Cardiac muscle cell (in vitro differentiated cells and primary cell): Measurements from ENCODE around the gene ELFN1. TPM values are rescaled to one million over a fixed set of nuclear protein-coding genes. Genes with fewer than 3 reads are reported as not detected.

Source experiments
- DNase-seq, 2 donors: peaks; one replicate each; pipeline versions ENCODE4 v3.0.0 to v3.0.0-alpha.2; 2010 to 2017; ENCODE audit warnings: low read depth in 1 of 2, low spot score in 1 of 2
- H3K27ac ChIP-seq: fragments of 200-600 bp; sonication (generic); 2 replicates; pipeline ENCODE4 v1.5.1; 2016
- H3K27me3 ChIP-seq: fragments of 200-600 bp; sonication (generic); 2 replicates; pipeline ENCODE4 v1.6.0; 2016; ENCODE audit warnings: control low read depth
- H3K36me3 ChIP-seq: fragments of 200-600 bp; sonication (generic); 2 replicates; pipeline ENCODE4 v1.5.1; 2016; ENCODE audit warnings: control low read depth
- H3K4me1 ChIP-seq: fragments of 200-600 bp; sonication (generic); 2 replicates; pipeline ENCODE4 v1.8.1; 2017; ENCODE audit warnings: low read depth, mild to moderate bottlenecking, mixed run types
- H3K4me3 ChIP-seq: fragments of 200-600 bp; sonication (generic); 2 replicates; pipeline ENCODE4 v1.5.1; 2016; ENCODE audit warnings: mild to moderate bottlenecking
- H3K9me3 ChIP-seq: fragments of 200-600 bp; sonication (generic); 2 replicates; pipeline ENCODE4 v1.5.1; 2017; ENCODE audit warnings: low read depth, mild to moderate bottlenecking, control low read depth
- polyA plus RNA-seq: library from polyadenylated mRNA; unstranded; fragments of >200 nt; fragmentation: Nextera tagmentation; extraction: Ambion mirVana; gene quantifications from 2 replicates; pipeline ENCODE4 v1.2.1, GENCODE V29; 2016
- total RNA-seq: library from RNA; depleted of rRNA; stranded (reverse); fragments of >200 nt; gene quantifications from 2 replicates; pipeline ENCODE4 v1.2.3, GENCODE V29; 2016
- TF ChIP-seq, protein P1 (sequence below): IDR thresholded peaks from 2 replicates; pipeline ENCODE4 v1.5.1; 2012; ENCODE audit warnings: low read depth, mild to moderate bottlenecking, low read length

Gene ELFN1
- total and polyA plus RNA-seq, 2 experiments from 2014 or later: 8.9 to 51.6 TPM

DNA sequence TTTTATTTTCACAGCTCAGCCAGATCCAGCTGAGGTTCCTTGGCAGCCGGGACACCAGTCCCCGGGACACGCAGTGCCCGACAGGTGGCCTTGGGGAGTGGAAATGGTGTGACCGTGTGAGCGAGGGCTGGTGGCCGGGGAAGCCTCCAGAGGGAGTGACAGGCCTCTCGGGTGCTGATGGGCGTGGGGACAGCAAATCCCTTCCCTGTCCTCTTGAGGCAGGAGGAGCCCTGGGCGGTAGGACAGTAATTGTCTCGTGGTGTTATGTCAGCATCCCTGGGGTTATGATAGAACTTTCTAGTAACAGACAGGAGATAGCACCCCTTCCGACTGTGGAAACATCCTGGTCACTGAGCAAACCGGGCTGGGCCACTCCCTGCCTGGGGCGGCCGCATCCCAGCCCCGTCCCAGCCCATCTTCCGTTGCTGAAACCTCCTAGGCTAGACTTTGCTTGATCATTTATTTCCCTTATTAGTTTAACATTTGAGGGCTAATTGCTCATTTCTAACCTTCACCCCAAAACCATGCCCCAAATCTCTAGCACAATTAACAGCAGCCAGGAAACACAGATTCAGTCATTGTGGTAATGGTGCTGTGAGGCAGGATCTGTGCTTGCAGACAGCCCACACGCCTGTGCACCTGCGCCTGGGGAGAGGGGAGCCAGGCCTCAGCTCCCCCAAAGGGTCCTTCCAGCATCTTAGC is 63.3 kb downstream of the ELFN1 start:
- TF ChIP-seq, protein P1, sequence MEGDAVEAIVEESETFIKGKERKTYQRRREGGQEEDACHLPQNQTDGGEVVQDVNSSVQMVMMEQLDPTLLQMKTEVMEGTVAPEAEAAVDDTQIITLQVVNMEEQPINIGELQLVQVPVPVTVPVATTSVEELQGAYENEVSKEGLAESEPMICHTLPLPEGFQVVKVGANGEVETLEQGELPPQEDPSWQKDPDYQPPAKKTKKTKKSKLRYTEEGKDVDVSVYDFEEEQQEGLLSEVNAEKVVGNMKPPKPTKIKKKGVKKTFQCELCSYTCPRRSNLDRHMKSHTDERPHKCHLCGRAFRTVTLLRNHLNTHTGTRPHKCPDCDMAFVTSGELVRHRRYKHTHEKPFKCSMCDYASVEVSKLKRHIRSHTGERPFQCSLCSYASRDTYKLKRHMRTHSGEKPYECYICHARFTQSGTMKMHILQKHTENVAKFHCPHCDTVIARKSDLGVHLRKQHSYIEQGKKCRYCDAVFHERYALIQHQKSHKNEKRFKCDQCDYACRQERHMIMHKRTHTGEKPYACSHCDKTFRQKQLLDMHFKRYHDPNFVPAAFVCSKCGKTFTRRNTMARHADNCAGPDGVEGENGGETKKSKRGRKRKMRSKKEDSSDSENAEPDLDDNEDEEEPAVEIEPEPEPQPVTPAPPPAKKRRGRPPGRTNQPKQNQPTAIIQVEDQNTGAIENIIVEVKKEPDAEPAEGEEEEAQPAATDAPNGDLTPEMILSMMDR: no peak
- H3K36me3 ChIP-seq: no peaks in the 10 kb centered on the region
- H3K27ac ChIP-seq: no peak overlapping the region
- H3K27me3 ChIP-seq: no peaks in the 10 kb centered on the region
- no peak for DNase-seq
- H3K9me3 ChIP-seq: no peaks in the 10 kb centered on the region
- no peak overlapping the region for H3K4me3 ChIP-seq
- no peaks in the 10 kb centered on the region for H3K4me1 ChIP-seq

DNA sequence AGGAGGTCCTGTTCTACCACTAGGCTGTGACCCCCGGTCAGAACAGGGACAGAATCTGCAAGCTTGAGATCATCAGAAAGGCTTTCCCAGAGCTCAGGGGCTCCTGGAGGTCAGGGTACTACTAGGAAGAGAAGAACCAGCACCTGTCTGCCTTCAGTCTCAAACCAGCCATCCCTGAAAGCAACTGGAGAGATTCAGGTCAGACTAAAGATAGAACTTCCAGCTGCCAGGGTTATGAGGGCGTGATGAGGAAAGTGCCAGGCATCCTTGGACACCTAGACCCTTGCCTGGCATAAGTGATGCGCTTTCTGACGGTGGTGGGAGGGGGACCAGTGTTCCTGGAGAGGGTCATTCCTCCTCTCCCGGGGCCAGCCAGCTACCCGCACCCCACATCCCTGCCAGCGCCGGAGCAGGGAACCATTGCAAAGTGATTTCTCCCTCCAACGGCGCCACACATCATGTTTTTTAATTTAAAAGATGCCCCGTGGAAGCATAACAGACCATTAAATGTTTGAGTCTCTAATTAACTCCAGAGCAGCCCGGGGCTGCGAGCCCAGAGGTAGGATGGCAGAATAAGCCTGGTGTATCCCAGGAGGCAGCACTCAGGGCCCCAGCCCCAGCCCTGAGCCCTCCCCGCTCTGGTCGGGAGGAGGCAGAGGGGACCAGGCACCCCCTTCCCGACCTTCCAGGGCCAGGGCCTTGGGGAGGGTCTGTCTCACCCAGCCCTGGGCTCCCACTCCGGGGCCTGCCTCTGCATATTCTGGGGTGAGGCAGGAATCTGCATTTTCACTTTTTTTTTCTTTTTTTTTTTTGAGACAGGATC is 64.0 kb downstream of the ELFN1 start:
- Histone ChIP-seq H3K4me1 (no peaks in the 10 kb centered on the region), H3K9me3 (no peaks in the 10 kb centered on the region), H3K27ac (no peak overlapping the region), H3K36me3 (no peaks in the 10 kb centered on the region), H3K4me3 (no peak overlapping the region), H3K27me3 (no peaks in the 10 kb centered on the region)
- DNase-seq: no peak
- TF ChIP-seq, protein P1: no peak

DNA sequence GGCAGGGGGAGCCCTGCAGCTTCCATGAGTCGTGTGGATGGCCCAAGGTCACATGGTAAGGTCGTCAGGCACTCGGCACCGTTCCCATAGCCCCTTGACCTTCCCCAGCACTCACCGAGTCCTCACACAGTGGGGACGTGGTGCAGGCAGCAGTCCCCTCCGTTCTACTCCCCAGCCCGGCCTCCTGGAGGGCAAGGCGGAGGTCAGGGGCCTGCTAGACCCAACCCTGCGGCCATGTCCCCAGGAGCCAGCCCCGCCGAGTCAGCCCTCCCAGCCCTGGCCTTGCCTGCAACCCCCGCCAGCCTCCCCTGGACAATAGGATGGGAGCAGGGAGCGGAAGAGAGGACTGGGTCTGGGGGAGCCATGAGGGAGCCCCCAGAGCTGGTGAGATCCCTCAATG is 65.2 kb downstream of the ELFN1 start:
- H3K9me3 ChIP-seq: no peaks in the 10 kb centered on the region
- H3K27ac ChIP-seq: no peak overlapping the region
- H3K4me1 ChIP-seq: no peaks in the 10 kb centered on the region
- TF ChIP-seq, protein P1: no peak
- no peak for DNase-seq
- no peak overlapping the region for H3K4me3 ChIP-seq
- H3K36me3 ChIP-seq: no peaks in the 10 kb centered on the region
- H3K27me3 ChIP-seq: no peaks in the 10 kb centered on the region

DNA sequence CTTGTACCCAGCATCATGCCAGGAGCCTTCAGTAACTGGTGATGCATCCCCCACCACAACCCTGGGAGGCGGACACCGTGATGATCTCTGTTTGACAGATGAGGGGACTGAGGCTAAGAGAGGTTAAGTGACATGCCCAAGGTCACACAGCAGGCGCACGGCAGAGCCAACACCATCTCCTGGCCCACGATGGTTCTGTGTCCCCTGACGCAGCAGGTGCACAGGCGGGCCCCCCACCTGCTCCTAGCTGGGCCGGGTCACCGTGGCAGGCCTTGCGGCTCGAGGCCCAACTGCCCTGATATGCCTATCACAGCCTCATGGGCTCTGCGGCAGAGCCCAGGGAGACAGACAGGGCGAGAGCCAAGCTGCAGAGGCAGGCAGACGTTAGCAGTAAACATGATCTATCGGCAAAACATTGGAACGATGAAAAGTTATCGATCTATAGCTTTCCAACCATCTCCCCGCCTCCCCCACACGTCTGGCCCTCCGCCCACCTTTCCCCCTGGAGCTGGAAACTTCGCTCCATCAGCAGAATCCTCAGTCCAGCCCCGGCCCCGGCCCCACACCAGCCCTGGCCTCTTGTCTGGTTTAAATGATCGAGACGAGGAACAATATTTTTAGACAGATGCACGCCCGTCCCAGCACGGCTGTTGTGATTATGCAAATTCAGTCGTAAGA is 65.9 kb downstream of the ELFN1 start:
- TF ChIP-seq, protein P1: no peak
- no peaks in the 10 kb centered on the region for H3K4me1 ChIP-seq

DNA sequence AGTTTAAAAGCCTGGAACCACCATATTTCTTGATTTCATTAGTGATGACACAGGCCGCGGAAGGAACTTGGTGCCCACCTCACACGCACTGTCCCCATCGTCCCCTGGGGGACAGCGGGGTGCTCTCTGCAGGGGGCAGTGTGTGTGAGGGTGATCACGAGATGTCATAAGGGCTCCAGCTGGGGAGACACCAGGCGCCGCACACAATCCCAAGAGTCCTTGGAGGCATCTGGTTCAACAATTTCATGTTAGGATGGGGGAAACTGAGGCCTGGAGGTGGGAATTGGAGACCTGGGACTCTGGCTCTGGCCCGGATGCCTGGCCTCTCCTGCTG is 66.4 kb downstream of the ELFN1 start:
- Histone ChIP-seq H3K4me3 (no peak overlapping the region), H3K27me3 (no peaks in the 10 kb centered on the region), H3K27ac (no peak overlapping the region), H3K9me3 (no peaks in the 10 kb centered on the region), H3K36me3 (no peaks in the 10 kb centered on the region), H3K4me1 (no peaks in the 10 kb centered on the region)
- no peak for DNase-seq
- TF ChIP-seq, protein P1: no peak

More for the DNA sequence above, 65.9 kb downstream of the ELFN1 start:
- no peak overlapping the region for H3K27ac ChIP-seq
- no peaks in the 10 kb centered on the region for H3K9me3 ChIP-seq
- H3K4me3 ChIP-seq: no peak overlapping the region
- no peaks in the 10 kb centered on the region for H3K27me3 ChIP-seq
- no peak for DNase-seq
- no peaks in the 10 kb centered on the region for H3K36me3 ChIP-seq
